Endothelial cell of umbilical vein (primary cell): ENCODE measurements around the gene PPFIA1. TPM values are rescaled to one million over a fixed set of nuclear protein-coding genes. Genes with fewer than 3 reads are reported as not detected.

Experiments used
- BruUV-seq: library from RNA; stranded (reverse); fragments of 400-500 nt; replicated peaks from 2 replicates; lab custom pipeline; 2021; lab: Mats Ljungman, UMichigan
- CTCF ChIA-PET: fragments of 300-600, 350-600 bp; sonication (Branson Sonifier 250); formaldehyde crosslinking; loops from one replicate; lab custom pipeline; 2021; ENCODE audit warnings: antibody characterized with exemption, inconsistent platforms; lab: Charles Lee
- POLR2A ChIA-PET: fragments of 300-600, 350-600 bp; sonication (Branson Sonifier 250); formaldehyde crosslinking; loops from one replicate; lab custom pipeline; 2021; ENCODE audit warnings: antibody characterized with exemption, inconsistent platforms; lab: Charles Lee
- DNase-seq: peaks from one replicate; pipeline ENCODE4 v3.0.0-alpha.2; 2011; ENCODE audit warnings: low read depth, low spot score
- FAIRE-seq: peaks from 2 replicates; lab custom pipeline; 2011; peaks lifted over from hg19 to GRCh38; lab: Jason Lieb, UNC
- H2AFZ ChIP-seq: 2 replicates; pipeline ENCODE4 v1.6.0; 2012; ENCODE audit warnings: low read depth, low read length, control low read depth, inconsistent platforms
- H3K27ac ChIP-seq: 2 replicates; pipeline ENCODE4 v1.5.1; 2011; ENCODE audit warnings: low read depth, mild to moderate bottlenecking, control low read depth, low read length, moderate library complexity; ENCODE audit not compliant: insufficient read depth
- H3K27me3 ChIP-seq, 2 experiments: 2 replicates each; pipeline versions ENCODE4 v1.6.0 to v1.6.1; 2011; ENCODE audit warnings: low read length in 2 of 2, mixed read lengths in 1 of 2; ENCODE audit not compliant: control insufficient read depth in 2 of 2, insufficient read depth in 2 of 2
- H3K36me3 ChIP-seq, 2 experiments: 2 replicates in 1 of 2; 3 replicates in 1 of 2; pipeline ENCODE4 v1.5.1; 2011; ENCODE audit warnings: low read length in 2 of 2, mild to moderate bottlenecking in 1 of 2, moderate library complexity in 1 of 2; ENCODE audit not compliant: control insufficient read depth in 2 of 2, insufficient read depth in 2 of 2; ENCODE audit errors: extremely low read depth in 1 of 2
- H3K4me1 ChIP-seq: 3 replicates; pipeline ENCODE4 v1.5.1; 2011; ENCODE audit warnings: mild to moderate bottlenecking, low read length; ENCODE audit not compliant: control insufficient read depth, insufficient read depth; ENCODE audit errors: extremely low read depth
- H3K4me2 ChIP-seq: 2 replicates; pipeline ENCODE4 v1.6.1; 2011; ENCODE audit warnings: low read length, control low read depth, mixed read lengths; ENCODE audit not compliant: insufficient read depth
- H3K4me3 ChIP-seq, 3 experiments: fragments of 200-600 bp in 1 of 3; sonication (generic), shearing (Covaris generic) in 1 of 3; replicated peaks in 1 of 3; 2 replicates each; pipeline ENCODE4 v1.5.1; 2011 to 2016; ENCODE audit warnings: control low read depth in 3 of 3, low read length in 3 of 3, mild to moderate bottlenecking in 2 of 3, inconsistent platforms in 1 of 3, low read depth in 1 of 3, moderate library complexity in 1 of 3; ENCODE audit not compliant: insufficient read depth in 1 of 3
- H3K79me2 ChIP-seq: 2 replicates; pipeline ENCODE4 v1.6.0; 2012; ENCODE audit warnings: low read length, inconsistent platforms; ENCODE audit not compliant: control insufficient read depth, insufficient read depth
- H3K9ac ChIP-seq: replicated peaks from 2 replicates; pipeline ENCODE3; 2011; ENCODE audit warnings: low read length, control low read depth; ENCODE audit not compliant: insufficient read depth; ENCODE audit errors: extremely low read depth
- H3K9me1 ChIP-seq: replicated peaks from 3 replicates; pipeline ENCODE4 v1.6.0; 2011; ENCODE audit warnings: mild to moderate bottlenecking, low read length; ENCODE audit not compliant: control insufficient read depth, insufficient read depth; ENCODE audit errors: extremely low read depth
- H3K9me3 ChIP-seq: replicated peaks from 2 replicates; pipeline ENCODE4 v1.5.1; 2012; ENCODE audit warnings: low read length, inconsistent platforms; ENCODE audit not compliant: control insufficient read depth, insufficient read depth
- H4K20me1 ChIP-seq: replicated peaks from 2 replicates; pipeline ENCODE3; 2011; ENCODE audit warnings: mild to moderate bottlenecking, low read length; ENCODE audit not compliant: control insufficient read depth, insufficient read depth; ENCODE audit errors: extremely low read depth
- CTCF ChIP-seq, 2 donors: IDR thresholded peaks; 1 replicate in 1 of 2; 2 replicates in 1 of 2; pipeline ENCODE4 v1.5.1; 2011; ENCODE audit warnings: low read length in 2 of 2, mild to moderate bottlenecking in 2 of 2, moderate library complexity in 2 of 2, control low read depth in 1 of 2, inconsistent platforms in 1 of 2, low read depth in 1 of 2; ENCODE audit not compliant: insufficient read depth in 1 of 2; ENCODE audit errors: extremely low read depth in 1 of 2
- EZH2 ChIP-seq: IDR thresholded peaks from 2 replicates; pipeline ENCODE4 v1.6.1; 2012; ENCODE audit warnings: borderline replicate concordance, low read depth, mild to moderate bottlenecking, moderate library complexity, low read length, inconsistent platforms; ENCODE audit not compliant: severe bottlenecking
- FOS ChIP-seq: IDR thresholded peaks from 2 replicates; pipeline ENCODE4 v1.6.1; 2011; ENCODE audit warnings: mild to moderate bottlenecking, low read length, moderate library complexity, borderline replicate concordance; ENCODE audit not compliant: insufficient read depth
- GATA2 ChIP-seq: IDR thresholded peaks from 2 replicates; pipeline ENCODE4 v1.7.0; 2011; ENCODE audit warnings: low read depth, mild to moderate bottlenecking, moderate library complexity, mixed read lengths, low read length; ENCODE audit not compliant: insufficient read length, insufficient read depth
- JUN ChIP-seq: IDR thresholded peaks from 2 replicates; pipeline ENCODE4 v1.6.1; 2011; ENCODE audit warnings: borderline replicate concordance, low read depth; ENCODE audit not compliant: insufficient read length, insufficient read depth
- MAX ChIP-seq: IDR thresholded peaks from 2 replicates; pipeline ENCODE4 v1.6.1; 2011; ENCODE audit not compliant: insufficient read depth, insufficient read length
- MYC ChIP-seq: IDR thresholded peaks from one replicate; pipeline ENCODE4 v1.6.1; 2011; ENCODE audit warnings: mild to moderate bottlenecking, low read depth, low read length
- POLR2A ChIP-seq: IDR thresholded peaks from 2 replicates; pipeline ENCODE4 v1.6.1; 2012; ENCODE audit warnings: low read depth, mild to moderate bottlenecking, control low read depth, low read length
- POLR2AphosphoS5 ChIP-seq: IDR thresholded peaks from 2 replicates; pipeline ENCODE4 v1.6.1; 2012; ENCODE audit warnings: low read depth, mild to moderate bottlenecking, control low read depth, low read length, moderate library complexity; ENCODE audit not compliant: insufficient read depth
- dilution Hi-C: fragments of 300-500 bp; cut with MboI; formaldehyde crosslinking; loops from one replicate; pipeline ENCODE4 v1.15.0; 2019; ENCODE audit warnings: low sequenced_read_pairs; ENCODE audit not compliant: extremely low pct_ligation_motif_present
- intact Hi-C: fragments of 100-400 bp; cut with micrococcal nuclease; formaldehyde crosslinking; loops from one replicate; pipeline ENCODE4 v1.10.0; 2022
- polyA plus RNA-seq, 4 experiments: library from polyadenylated mRNA; depleted of rRNA in 3 of 4; stranded (reverse) in 3 of 4; unstranded in 1 of 4; fragments of >200 nt; gene quantifications; 2 replicates each; pipeline versions ENCODE4 v1.2.1 to v1.2.3, GENCODE V29; 2011 to 2012; ENCODE audit warnings: missing spikeins in 1 of 4
- total RNA-seq: library from RNA; stranded (reverse); gene quantifications from 2 replicates; pipeline ENCODE4 v1.2.3, GENCODE V29; 2021

PPFIA1 gene
- total and polyA plus RNA-seq, 2 donors (not counting 3 experiments of a cell fraction or from before 2014, with no cell fraction given) = 44.3 to 60.9 TPM

GRCh38 chr11:70430671-70431574 lies 160.4 kb downstream of the PPFIA1 start:
- no peaks in the 10 kb centered on the region for H4K20me1 ChIP-seq
- H2AFZ ChIP-seq = no peak overlapping the region
- H3K9ac ChIP-seq = no peak overlapping the region

More at GRCh38 chr11:70430671-70431574, 160.4 kb downstream of the PPFIA1 start:
- DNase-seq (no peak), FAIRE-seq (no peak)
- no peaks in the 10 kb centered on the region for H3K9me1 ChIP-seq
- no peak overlapping the region for H3K4me2 ChIP-seq
- peaks cover 11 to 69% of the 10 kb centered on the region in 2 experiments for H3K36me3 ChIP-seq
- H3K79me2 ChIP-seq = no peaks in the 10 kb centered on the region
- intact Hi-C loops (no loop called here), dilution Hi-C loops (no loop called here)
- POLR2A ChIA-PET = no interaction called here
- H3K4me3 ChIP-seq = no peak overlapping the region
- no peaks in the 10 kb centered on the region for H3K9me3 ChIP-seq
- H3K27me3 ChIP-seq = no peaks in the 10 kb centered on the region
- H3K4me1 ChIP-seq = no peaks in the 10 kb centered on the region
- TF ChIP-seq JUN (no peak), CTCF (IDR thresholded peaks at IDR 0.05; ENCODE audit: extremely low read depth in 1 of 2, insufficient read depth in 1 of 2, low read depth in 1 of 2, low read length in 2 of 2) (no peak), MYC (no peak), MAX (no peak), FOS (no peak), POLR2A (no peak), GATA2 (no peak), POLR2AphosphoS5 (no peak), EZH2 (no peak)
- BruUV-seq = no TSS peak
- H3K27ac ChIP-seq = no peak overlapping the region
- CTCF ChIA-PET = no interaction called here
